AG04450 (cell line): ENCODE measurements around the gene STXBP5. TPM values are rescaled to one million over a fixed set of nuclear protein-coding genes. Genes with fewer than 3 reads are reported as not detected.

Experiments used
- CTCF ChIA-PET: fragments of 300-600, 350-600 bp; formaldehyde crosslinking; extraction: SDS; loops from one replicate; lab custom pipeline; 2022; ENCODE audit warnings: antibody characterized with exemption, inconsistent platforms; lab: Charles Lee
- POLR2A ChIA-PET: fragments of 350-600 bp; formaldehyde crosslinking; extraction: SDS; loops from one replicate; lab custom pipeline; 2021; ENCODE audit warnings: antibody characterized with exemption, inconsistent platforms; lab: Yijun Ruan, JAX
- DNase-seq: peaks from one replicate; pipeline ENCODE4 v3.0.0-alpha.2; 2011; ENCODE audit warnings: low read depth, low spot score
- H3K27ac ChIP-seq: one replicate; pipeline ENCODE4 v1.5.1; 2012; ENCODE audit warnings: low read depth, low read length, control low read depth
- H3K27me3 ChIP-seq: one replicate; pipeline ENCODE4 v1.6.0; 2012; ENCODE audit warnings: low read length; ENCODE audit not compliant: control insufficient read depth, insufficient read depth
- H3K4me3 ChIP-seq: 2 replicates; pipeline ENCODE4 v1.5.1; 2011; ENCODE audit warnings: mild to moderate bottlenecking, low read depth, low read length, control low read depth
- H3K9me3 ChIP-seq: 2 replicates; pipeline ENCODE4 v1.5.1; 2012; ENCODE audit warnings: low read length; ENCODE audit not compliant: control insufficient read depth, insufficient read depth
- CTCF ChIP-seq: IDR thresholded peaks from 2 replicates; pipeline ENCODE4 v1.5.1; 2011; ENCODE audit warnings: low read depth, low read length, control low read depth, inconsistent platforms
- polyA plus RNA-seq: library from polyadenylated mRNA; depleted of rRNA; stranded (reverse); fragments of >200 nt; gene quantifications from 2 replicates; pipeline ENCODE4 v1.2.3, GENCODE V29; 2011

The STXBP5 gene
- polyA plus RNA-seq, 1 experiment, result 40.0 TPM

- ChIA-PET POLR2A (no interaction called here), CTCF (interaction anchor here (0.6 to 3.1 kb wide), 29 partner anchors 8 to 1090 kb away, joined by 3 to 45 read pairs (median 4); no protein-coding TSS in a partner anchor)
- no peaks in the 10 kb centered on the region for H3K9me3 ChIP-seq
- peak; percentile 56 for TF ChIP-seq CTCF
- H3K4me3 ChIP-seq, result no peak overlapping the region
- no peaks in the 10 kb centered on the region for H3K27me3 ChIP-seq
- H3K27ac ChIP-seq, result no peak overlapping the region
- DNase-seq, result no peak
Measured at GRCh38 chr6:147382945-147383554, 178.8 kb downstream of the STXBP5 start.

- ChIA-PET CTCF (interaction anchor here (1.1 to 3.1 kb wide), 10 partner anchors 8 to 884 kb away, joined by 3 to 45 read pairs (median 6); no protein-coding TSS in a partner anchor), POLR2A (no interaction called here)
- no peak for DNase-seq
- Histone ChIP-seq H3K4me3 (no peak overlapping the region), H3K27me3 (no peaks in the 10 kb centered on the region), H3K27ac (no peak overlapping the region), H3K9me3 (no peaks in the 10 kb centered on the region)
- TF ChIP-seq CTCF, result no peak
Measured at GRCh38 chr6:147384029-147384428, 179.8 kb downstream of the STXBP5 start.

- CTCF ChIA-PET, result interaction anchor here (3.0 kb wide), 1 partner anchor 482 kb away, joined by 9 read pairs; no protein-coding TSS in a partner anchor
- Histone ChIP-seq H3K27me3 (no peaks in the 10 kb centered on the region), H3K27ac (no peak overlapping the region), H3K9me3 (no peaks in the 10 kb centered on the region), H3K4me3 (no peak overlapping the region)
- no peak for TF ChIP-seq CTCF
- POLR2A ChIA-PET, result no interaction called here
- no peak for DNase-seq
Measured at GRCh38 chr6:147384737-147385710, 180.8 kb downstream of the STXBP5 start.

GRCh38 chr6:147389463-147389862, 185.2 kb downstream of the STXBP5 start:
- H3K4me3 ChIP-seq, result no peak overlapping the region
- no peak for TF ChIP-seq CTCF
- no peaks in the 10 kb centered on the region for H3K9me3 ChIP-seq
- ChIA-PET CTCF (interaction anchor here (1.3 kb wide), 1 partner anchor 788 kb away, joined by 3 read pairs; no protein-coding TSS in a partner anchor), POLR2A (no interaction called here)
- no peak overlapping the region for H3K27ac ChIP-seq
- no peak for DNase-seq
- H3K27me3 ChIP-seq, result no peaks in the 10 kb centered on the region
